A549 (cell line): Measurements from ENCODE around the gene POLR1B. TPM values are rescaled to one million over a fixed set of nuclear protein-coding genes. Genes with fewer than 3 reads are reported as not detected.
"Not testable (repeated sequence)": the region's sequence is repeated elsewhere in the genome, so short reads cannot be mapped to it uniquely, and the experiment has no call there.

ENCODE experiments used
- ATAC-seq, 2 experiments: fragments of 200-7000 bp in 1 of 2; fragments of >200 bp in 1 of 2; cut with Nextera tagmentation in 1 of 2; cut with Tn5 transposase in 1 of 2; 3 replicates each; pipeline versions ENCODE4 v1.8.0 to v1.9.1; 2018 to 2020; ENCODE audit warnings: mild to moderate bottlenecking in 1 of 2, moderate library complexity in 1 of 2
- CTCF ChIA-PET: fragments of 300-600 bp; sonication (Branson Sonifier 250); formaldehyde crosslinking; extraction: SDS; loops from one replicate; lab custom pipeline; 2021; ENCODE audit warnings: antibody characterized with exemption, inconsistent platforms; lab: Yijun Ruan, JAX
- POLR2A ChIA-PET: fragments of 350-600 bp; formaldehyde crosslinking; extraction: SDS; loops from one replicate; lab custom pipeline; 2021; ENCODE audit warnings: antibody characterized with exemption, inconsistent platforms; lab: Yijun Ruan, JAX
- DNase-seq, 2 experiments: peaks; one replicate each; pipeline versions ENCODE4 v3.0.0 to v3.0.0-alpha.2; 2011 to 2016; ENCODE audit warnings: low read depth in 1 of 2, low spot score in 1 of 2
- FAIRE-seq: peaks from 2 replicates; lab custom pipeline; 2011; peaks lifted over from hg19 to GRCh38; lab: Jason Lieb, UNC
- H3K27ac ChIP-seq, 2 experiments: fragments of >200 bp; sonication (Bioruptor Twin); formaldehyde crosslinking; 3 replicates each; pipeline ENCODE4 v1.5.1; 2016 to 2017
- H3K4me1 ChIP-seq: fragments of >200 bp; sonication (Bioruptor Twin); formaldehyde crosslinking; 3 replicates; pipeline ENCODE4 v1.6.1; 2016
- H3K4me2 ChIP-seq: fragments of >200 bp; sonication (Bioruptor Twin); formaldehyde crosslinking; 3 replicates; pipeline ENCODE4 v1.6.1; 2016
- H3K4me3 ChIP-seq: fragments of >200 bp; sonication (Bioruptor Twin); formaldehyde crosslinking; 3 replicates; pipeline ENCODE4 v1.5.1; 2016
- H3K9me3 ChIP-seq: fragments of >200 bp; sonication (Bioruptor Twin); formaldehyde crosslinking; 3 replicates; pipeline ENCODE4 v1.6.1; 2016
- CBX8 ChIP-seq: fragments of 200-600 bp; sonication (generic); IDR thresholded peaks from 2 replicates; pipeline ENCODE4 v1.6.1; 2016
- CEBPB ChIP-seq, 2 experiments: fragments of >200 bp in 1 of 2; sonication (Bioruptor Twin) in 1 of 2; formaldehyde crosslinking in 1 of 2; IDR thresholded peaks; 2 replicates each; pipeline ENCODE4 v1.6.1; 2012 to 2016
- CHD2 ChIP-seq: fragments of 150-350 bp; IDR thresholded peaks from 2 replicates; pipeline ENCODE4 v1.6.1; 2014; ENCODE audit warnings: low read length; ENCODE audit not compliant: partially characterized antibody
- FOSB ChIP-seq: fragments of 250-450 bp; sonication (Bioruptor Pico); IDR thresholded peaks from 2 replicates; pipeline ENCODE4 v1.5.0; 2020; ENCODE audit warnings: mild to moderate bottlenecking, moderate library complexity
- FOXS1 ChIP-seq: fragments of 250-450 bp; sonication (Bioruptor Pico); IDR thresholded peaks from 2 replicates; pipeline ENCODE4 v1.5.0; 2020; ENCODE audit warnings: mild to moderate bottlenecking, moderate library complexity
- HDAC2 ChIP-seq: fragments of 200-600 bp; sonication (generic); IDR thresholded peaks from 2 replicates; pipeline ENCODE4 v1.6.1; 2016
- HES2 ChIP-seq: fragments of >200 bp; sonication (Bioruptor Twin); formaldehyde crosslinking; IDR thresholded peaks from 2 replicates; pipeline ENCODE4 v1.6.1; 2016
- KDM1A ChIP-seq: fragments of 200-600 bp; sonication (generic); IDR thresholded peaks from 2 replicates; pipeline ENCODE4 v1.6.1; 2016; ENCODE audit warnings: low read depth, mild to moderate bottlenecking
- MAFK ChIP-seq: fragments of 450-650 bp; IDR thresholded peaks from 2 replicates; pipeline ENCODE4 v1.6.1; 2014; ENCODE audit not compliant: partially characterized antibody
- MAX ChIP-seq: IDR thresholded peaks from 2 replicates; pipeline ENCODE4 v1.6.1; 2012
- MYC ChIP-seq: IDR thresholded peaks from 2 replicates; pipeline ENCODE4 v1.6.1; 2012; ENCODE audit warnings: mild to moderate bottlenecking, inconsistent platforms, low read length, improper control_type of control experiment, borderline replicate concordance
- POLR2A ChIP-seq: IDR thresholded peaks from 2 replicates; pipeline ENCODE4 v1.6.1; 2012; ENCODE audit warnings: mild to moderate bottlenecking, low read length
- POLR2AphosphoS2 ChIP-seq: conservative IDR thresholded peaks from 2 replicates; pipeline ENCODE4 v1.6.1; 2012; ENCODE audit warnings: low read length, improper control_type of control experiment, inconsistent platforms
- RARB ChIP-seq: fragments of 250-450 bp; sonication (Bioruptor Pico); IDR thresholded peaks from 2 replicates; pipeline ENCODE4 v1.8.0; 2021; ENCODE audit warnings: mild to moderate bottlenecking, moderate library complexity
- RCOR1 ChIP-seq: fragments of 150-350 bp; IDR thresholded peaks from 2 replicates; pipeline ENCODE4 v1.6.1; 2014; ENCODE audit warnings: antibody characterized with exemption, low read length, low read depth
- SREBF2 ChIP-seq: fragments of 450-650 bp; IDR thresholded peaks from 2 replicates; pipeline ENCODE4 v1.6.1; 2014; ENCODE audit warnings: mild to moderate bottlenecking, moderate library complexity
- TFCP2L1 ChIP-seq: fragments of 250-450 bp; sonication (Bioruptor Pico); IDR thresholded peaks from 2 replicates; pipeline ENCODE4 v1.5.0; 2021; ENCODE audit warnings: mild to moderate bottlenecking
- TP53 ChIP-seq: fragments of 250-450 bp; sonication (Bioruptor Pico); IDR thresholded peaks from 2 replicates; pipeline ENCODE4 v1.5.0; 2021; ENCODE audit warnings: mild to moderate bottlenecking, moderate library complexity
- USF2 ChIP-seq: fragments of 450-650 bp; IDR thresholded peaks from 2 replicates; pipeline ENCODE4 v1.6.1; 2014; ENCODE audit warnings: antibody characterized with exemption
- ZFP36 ChIP-seq: fragments of 450-650 bp; IDR thresholded peaks from 2 replicates; pipeline ENCODE4 v1.6.1; 2014; ENCODE audit warnings: borderline replicate concordance; ENCODE audit not compliant: partially characterized antibody
- ZNF302 ChIP-seq: fragments of 250-450 bp; sonication (Bioruptor Pico); IDR thresholded peaks from 2 replicates; pipeline ENCODE4 v1.9.0; 2021; ENCODE audit warnings: inconsistent platforms, mild to moderate bottlenecking, moderate library complexity
- WGBS: methylation state at CpG from one replicate; pipeline ENCODE4 v1.1.6; 2017; ENCODE audit errors: missing lambda C conversion rate; 5-methylcytosine and 5-hydroxymethylcytosine counted together
- polyA plus RNA-seq, 4 experiments: library from polyadenylated mRNA; depleted of rRNA in 3 of 4; stranded (reverse); fragments of >200 nt; fragmentation: RNase III in 1 of 4; extraction: RNeasy Plus Mini Kit Qiagen cat#74134 plus additional on column Dnase treatment in 1 of 4; gene quantifications; 2 replicates in 3 of 4; 3 replicates in 1 of 4; pipeline ENCODE4 v1.2.3, GENCODE V29; 2011 to 2017

POLR1B gene
- polyA plus RNA-seq, 2 of the 4 experiments (the other 2 are of a cell fraction): 18.9 to 41.2 TPM

DNA sequence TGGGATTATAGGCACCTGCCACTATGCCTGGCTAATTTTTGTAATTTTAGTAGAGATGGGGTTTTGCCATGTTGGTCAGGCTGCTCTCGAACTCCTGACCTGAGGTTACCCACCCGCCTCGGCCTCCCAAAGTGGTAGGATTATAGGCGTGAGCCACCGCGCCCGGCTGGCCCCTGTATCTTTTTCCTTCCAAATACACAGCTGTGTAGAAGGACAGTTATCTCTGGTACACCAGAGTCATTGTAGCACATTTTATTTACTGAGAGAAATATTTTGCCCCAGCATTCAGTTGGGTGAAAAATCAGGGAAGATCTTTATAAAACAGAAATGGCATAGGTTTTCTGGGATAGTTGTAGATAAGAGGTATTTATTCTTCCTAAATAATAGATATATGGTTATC, 23.5 kb upstream of the POLR1B start:
- H3K4me1 ChIP-seq: no peaks in the 10 kb centered on the region
- peaks cover 9% of the 10 kb centered on the region; the same call in 1 of the 3 replicates for H3K9me3 ChIP-seq
- FAIRE-seq: no peak
- H3K27ac ChIP-seq: no peak overlapping the region
- no peak for ATAC-seq
- CTCF ChIA-PET: interaction anchor here (2.4 kb wide), 1 partner anchor 39 kb away, joined by 14 read pairs; no protein-coding TSS in a partner anchor
- DNase-seq: no peak
- TF ChIP-seq MAX (no peak), MAFK (no peak), POLR2AphosphoS2 (no peak), RARB (CRISPR knock-in tag) (no peak)
- TF ChIP-seq, all 56 proteins: peak for 0
- H3K4me2 ChIP-seq: no peak overlapping the region
- POLR2A ChIA-PET: no interaction called here
- 89% methylated on average over 7 of the region's 7 CpGs for WGBS
- H3K4me3 ChIP-seq: no peak overlapping the region

DNA sequence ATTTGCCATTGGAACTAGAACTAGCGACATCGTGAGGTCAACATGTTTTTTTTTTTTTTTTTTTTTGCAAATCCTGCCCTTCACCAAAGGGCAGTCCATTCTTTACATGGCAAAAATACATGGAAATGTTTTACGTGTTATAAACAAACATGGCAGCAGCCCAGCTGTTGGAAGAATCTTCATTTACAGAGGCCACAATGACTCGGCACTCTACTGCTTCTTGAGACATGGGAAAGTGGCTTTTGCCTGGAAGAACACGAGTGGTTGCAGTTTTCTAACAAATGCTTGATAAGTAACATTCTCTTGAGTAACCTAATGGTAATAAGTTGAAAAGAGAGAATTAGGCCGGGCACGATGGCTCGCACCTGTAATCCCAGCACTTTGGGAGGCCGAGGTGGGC, 22.8 kb upstream of the POLR1B start:
- TF ChIP-seq HES2 (no peak), CBX8 (no peak), CHD2 (no peak), ZNF302 (no peak)
- 90% methylated on average over 9 of the region's 9 CpGs for WGBS
- ChIA-PET POLR2A (interaction anchor here (0.7 kb wide), 1 partner anchor 510 kb away, joined by 7 read pairs; no protein-coding TSS in a partner anchor), CTCF (interaction anchor here (0.6 to 2.4 kb wide), 4 partner anchors 9 to 39 kb away, joined by 3 to 14 read pairs (median 4); no protein-coding TSS in a partner anchor)
- DNase-seq (peak in 1 of 2 experiments; percentile 17), FAIRE-seq (no peak), ATAC-seq (no peak)
- H3K4me2 ChIP-seq: no peak overlapping the region
- H3K4me1 ChIP-seq: no peaks in the 10 kb centered on the region
- H3K9me3 ChIP-seq: peaks cover 9% of the 10 kb centered on the region; the same call in 1 of the 3 replicates
- no peak overlapping the region for H3K4me3 ChIP-seq
- 0 out of 6 replicates have a peak overlapping the region, but pooled peaks of 1 of the 2 experiments have one; percentile 7 for H3K27ac ChIP-seq

GRCh38 chr2:112520234-112520783, 22.0 kb upstream of the POLR1B start:
- no peak for ATAC-seq
- CTCF ChIA-PET: interaction anchor here (0.6 to 2.4 kb wide), 5 partner anchors 8 to 40 kb away, joined by 3 to 14 read pairs (median 3); no protein-coding TSS in a partner anchor
- TF ChIP-seq ZFP36 (no peak), CEBPB (IDR thresholded peaks at IDR 0.05) (no peak), MYC (no peak), TP53 (no peak), SREBF2 (no peak), TFCP2L1 (CRISPR knock-in tag) (no peak), POLR2A (no peak), RCOR1 (no peak), KDM1A (no peak), HDAC2 (no peak), USF2 (no peak), FOSB (no peak)
- H3K27ac ChIP-seq: no peak overlapping the region
- H3K4me2 ChIP-seq: no peak overlapping the region
- no peaks in the 10 kb centered on the region for H3K4me1 ChIP-seq
- POLR2A ChIA-PET: no interaction called here
- H3K9me3 ChIP-seq: peaks cover 4% of the 10 kb centered on the region; the same call in 1 of the 3 replicates
- WGBS: 95% methylated on average over 7 of the region's 7 CpGs
- no peak for DNase-seq
- FAIRE-seq: no peak
- no peak overlapping the region for H3K4me3 ChIP-seq

DNA sequence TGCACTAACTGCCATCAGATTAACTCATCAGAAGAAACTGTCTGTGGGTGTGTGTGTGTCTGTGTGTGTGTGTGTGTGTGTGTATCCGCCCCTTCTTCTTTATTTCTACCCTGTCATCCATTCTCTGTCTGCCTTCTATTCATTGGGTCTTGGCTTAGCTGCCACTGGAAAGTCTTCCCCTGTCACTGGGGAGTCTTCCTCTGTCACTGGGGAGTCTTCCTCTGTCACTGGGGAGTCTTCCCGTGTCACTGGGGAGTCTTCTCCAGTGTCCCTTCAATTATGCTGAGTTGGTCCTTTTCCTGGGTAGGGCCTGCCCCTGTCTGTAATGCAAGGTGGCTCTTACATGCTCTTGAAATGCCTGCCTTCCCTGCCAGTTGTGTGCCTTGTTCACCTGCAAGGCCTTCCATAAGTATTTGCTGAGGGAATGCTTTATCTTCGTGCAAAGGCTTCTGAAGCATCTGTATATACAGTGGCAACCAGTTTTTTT, 18.9 kb upstream of the POLR1B start:
- WGBS: 94% methylated on average over 3 of the region's 3 CpGs
- no peak for DNase-seq
- CTCF ChIA-PET: interaction anchor here (1.1 kb wide), 1 partner anchor 264 kb away, joined by 3 read pairs; no protein-coding TSS in a partner anchor
- POLR2A ChIA-PET: no interaction called here
- no peak overlapping the region for H3K4me2 ChIP-seq
- no peak overlapping the region for H3K27ac ChIP-seq
- no peak for TF ChIP-seq FOXS1 (CRISPR knock-in tag)
- TF ChIP-seq ZNF302: no peak
- TF ChIP-seq CHD2: no peak
- no peak for TF ChIP-seq KDM1A
- TF ChIP-seq MAFK: peak; percentile 83
- no peak for TF ChIP-seq RCOR1
- no peaks in the 10 kb centered on the region for H3K4me1 ChIP-seq
- H3K4me3 ChIP-seq: no peak overlapping the region
- ATAC-seq: no peak
- FAIRE-seq: no peak
- no peaks in the 10 kb centered on the region for H3K9me3 ChIP-seq

DNA sequence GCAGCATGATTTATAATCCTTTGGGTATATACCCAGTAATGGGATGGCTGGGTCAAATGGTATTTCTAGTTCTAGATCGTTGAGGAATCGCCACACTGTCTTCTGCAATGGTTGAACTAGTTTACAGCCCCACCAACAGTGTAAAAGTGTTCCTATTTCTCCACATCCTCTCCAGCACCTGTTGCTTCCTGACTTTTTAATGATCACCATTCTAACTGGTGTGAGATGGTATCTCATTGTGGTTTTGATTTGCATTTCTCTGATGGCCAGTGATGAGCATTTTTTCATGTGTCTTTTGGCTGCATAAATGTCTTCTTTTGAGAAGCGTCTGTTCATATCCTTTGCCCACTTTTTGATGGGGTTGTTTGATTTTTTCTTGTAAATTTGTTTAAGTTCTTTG, 18.0 kb upstream of the POLR1B start:
- H3K4me2 ChIP-seq, H3K4me3 ChIP-seq, H3K4me1 ChIP-seq, H3K9me3 ChIP-seq, POLR2A ChIA-PET, CTCF ChIA-PET, ATAC-seq, H3K27ac ChIP-seq, DNase-seq, FAIRE-seq: not testable (repeated sequence)
- WGBS: 94% methylated on average over 3 of the region's 3 CpGs
